CD4-positive, alpha-beta T cell treated with Interleukin-15 for 1 hour (primary cell): ENCODE results near the gene MKKS.

Experiments
- DNase-seq: peaks from one replicate; pipeline ENCODE4 v3.0.0-alpha.2; 2020

MKKS gene

DNA sequence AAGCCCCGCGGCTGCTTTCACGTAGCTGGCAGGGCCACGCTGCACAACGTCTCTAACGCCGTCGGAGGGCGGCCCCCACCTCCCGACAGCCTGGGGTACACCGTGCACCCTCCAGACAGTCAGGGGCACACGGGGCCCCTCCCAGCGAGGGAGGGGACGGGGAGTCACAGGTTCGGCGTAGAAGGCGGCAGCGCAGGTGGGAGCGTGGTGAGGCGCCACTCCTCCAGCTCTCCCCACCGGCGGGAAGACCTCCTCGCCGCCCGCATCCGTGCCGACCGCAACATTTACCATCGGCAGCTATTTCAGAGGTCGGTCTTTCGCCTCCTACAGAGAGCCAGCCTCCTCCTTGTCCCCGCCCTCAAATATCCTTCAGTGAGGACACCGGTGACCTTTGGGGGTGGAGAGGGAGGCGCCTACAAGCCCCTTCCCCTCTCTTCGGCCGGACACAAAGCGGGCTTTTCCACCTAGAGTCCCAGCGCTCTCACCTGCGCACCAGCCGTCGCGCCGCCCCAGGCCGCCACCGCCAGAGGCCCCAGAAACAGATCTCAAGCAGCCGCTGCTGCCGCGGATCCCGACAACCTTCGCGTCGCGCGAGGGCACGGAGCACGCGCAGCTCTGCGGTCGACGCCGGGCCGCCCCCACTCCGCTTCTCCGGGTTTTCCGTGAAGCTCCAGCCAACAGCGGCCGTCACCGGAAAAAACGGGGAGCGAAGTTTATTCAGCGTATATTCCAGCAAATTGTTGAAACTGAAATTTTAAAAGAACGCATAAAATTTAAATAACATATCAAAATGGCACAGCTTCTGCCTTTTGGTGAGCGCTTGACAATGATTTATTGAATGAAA, at the start of gene MKKS:
MKKS (minus strand) TSS at position 600 of the 844 bp plus-strand sequence. CDS start 20,708 bp downstream, outside the sequence.
- DNase-seq = peak; percentile 87

- no peak for DNase-seq
Observed at GRCh38 chr20:10483691-10484090, 49.7 kb upstream of the MKKS start.

DNA sequence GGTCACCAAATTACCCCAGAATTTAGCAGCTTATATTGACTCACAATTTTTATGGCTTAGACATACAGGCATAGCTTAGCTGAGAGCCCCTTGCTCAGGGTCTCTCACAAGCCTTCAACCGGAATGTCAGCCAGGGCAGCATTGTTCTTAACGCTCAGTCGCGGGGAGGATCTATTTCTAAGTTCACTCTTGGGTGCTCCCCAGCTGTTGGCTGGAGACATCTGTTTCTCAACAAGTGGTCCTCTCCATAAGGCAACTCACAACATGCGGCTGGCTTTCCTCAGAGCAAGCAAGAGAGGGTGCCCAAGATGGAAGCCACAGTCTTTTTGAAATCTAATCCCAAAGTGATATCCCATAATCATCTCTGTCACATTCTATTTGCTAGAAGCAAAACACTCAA, 47.7 kb upstream of the MKKS start:
- no peak for DNase-seq

DNA sequence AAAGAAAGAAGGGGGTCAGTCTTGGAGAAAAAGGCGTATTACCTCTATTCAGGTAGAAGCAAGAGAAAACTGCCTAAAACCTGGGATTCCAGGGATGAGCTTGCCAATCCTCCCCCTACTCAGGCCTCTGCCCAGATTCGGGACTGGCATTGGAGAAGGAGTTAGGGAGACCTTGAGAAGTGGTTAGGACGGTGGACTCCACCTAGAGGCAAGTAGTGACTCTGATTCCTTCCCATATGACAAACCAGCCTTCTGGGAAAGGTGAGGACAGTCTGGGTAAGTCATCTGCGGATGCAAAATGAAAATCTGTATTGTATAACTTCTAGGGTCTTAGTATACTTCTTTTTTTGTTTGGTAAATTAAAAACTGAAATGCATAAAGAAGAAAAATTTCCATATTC, 44.9 kb upstream of the MKKS start:
- no peak for DNase-seq

GRCh38 chr20:10478205-10478604, 44.2 kb upstream of the MKKS start:
- no peak for DNase-seq

DNA sequence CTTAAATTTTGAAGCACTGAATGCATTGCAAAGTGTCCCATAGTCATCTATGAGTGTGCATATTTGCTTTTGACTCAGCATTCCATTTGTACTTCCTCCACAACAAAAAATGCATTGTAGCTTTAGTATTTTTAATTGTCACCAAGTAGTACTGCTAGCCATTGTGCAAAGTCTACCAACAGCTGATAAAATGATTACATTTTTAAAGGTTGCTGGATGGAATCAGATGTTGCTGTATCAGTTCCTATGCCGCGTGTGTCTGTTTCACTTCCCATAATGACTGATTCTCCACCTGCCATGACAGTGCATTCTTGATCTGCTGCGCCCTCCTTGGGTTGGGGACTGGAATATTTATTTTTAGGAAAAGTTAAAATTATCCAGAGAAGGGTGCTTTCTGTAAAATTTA, 42.3 kb upstream of the MKKS start:
- DNase-seq = peak; percentile 39

- no peak for DNase-seq
Observed at GRCh38 chr20:10475225-10475624, 41.2 kb upstream of the MKKS start.

DNA sequence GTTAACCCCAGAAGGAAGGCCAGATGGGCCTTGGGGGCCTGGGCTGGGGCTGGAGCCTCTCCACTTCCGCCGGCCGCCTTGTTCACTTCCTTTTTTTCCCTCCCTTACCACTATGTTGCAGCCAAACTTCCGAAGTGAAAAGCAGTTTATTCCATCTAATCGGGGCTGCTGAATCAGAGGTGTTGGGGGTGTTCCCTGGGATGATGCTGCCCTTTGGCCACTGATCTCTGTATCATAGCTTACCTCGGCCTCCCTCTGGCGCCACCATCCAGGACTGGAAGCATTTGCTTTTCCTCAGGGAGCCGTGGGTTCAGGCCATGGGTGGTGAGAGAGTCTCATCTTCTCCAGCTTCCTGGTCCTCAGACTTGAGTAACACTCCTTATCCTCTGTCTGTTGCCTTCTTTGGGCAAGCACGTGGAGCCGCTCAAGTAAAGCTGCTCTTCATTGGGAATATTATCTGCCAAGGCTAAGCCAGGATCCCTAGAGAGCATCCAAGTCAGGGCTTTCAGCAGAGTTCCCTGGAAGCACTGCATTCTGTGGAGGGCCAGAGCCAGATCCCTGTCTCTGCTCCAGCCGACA, 40.7 kb upstream of the MKKS start:
- no peak for DNase-seq

DNA sequence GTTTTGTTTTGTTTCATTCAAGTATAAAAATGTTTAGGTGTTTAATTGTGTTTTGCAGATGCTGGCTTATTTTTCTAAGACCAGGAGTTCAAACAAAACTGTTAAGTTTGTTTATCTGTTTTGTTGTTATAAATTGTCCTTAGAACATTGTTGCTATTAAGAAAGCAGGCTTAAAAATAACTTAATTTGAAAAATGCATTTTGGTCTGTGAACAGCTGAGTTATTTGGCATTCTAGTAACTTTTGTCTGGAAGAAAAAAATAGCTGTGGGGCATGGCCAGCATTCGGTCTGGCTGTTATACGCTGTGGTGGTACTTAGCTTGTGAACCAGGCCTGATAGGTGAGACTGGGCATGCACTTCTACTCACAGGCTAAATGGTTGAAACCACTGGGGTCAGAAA, 38.8 kb upstream of the MKKS start:
- no peak for DNase-seq

DNA sequence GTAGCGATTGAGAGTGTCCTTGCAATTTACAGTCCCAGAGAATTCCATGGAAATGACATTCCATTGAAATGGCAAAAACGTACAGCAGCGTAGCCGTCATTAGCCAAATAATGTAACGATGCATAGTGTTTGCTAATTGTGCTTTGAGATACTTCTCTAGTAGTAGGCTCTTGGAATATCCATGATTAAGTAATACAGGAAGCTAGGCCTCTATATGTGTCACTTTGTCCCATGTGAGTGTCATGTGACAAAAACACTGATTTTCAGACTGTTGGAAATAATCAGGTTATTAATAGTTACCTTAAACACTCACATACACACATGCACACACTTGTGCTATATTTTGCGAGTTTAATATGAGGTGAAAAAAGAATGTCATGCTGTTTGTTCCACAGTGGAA, 36.3 kb upstream of the MKKS start:
- no peak for DNase-seq

GRCh38 chr20:10469599-10469998, 35.6 kb upstream of the MKKS start:
- no peak for DNase-seq

GRCh38 chr20:10469056-10469455, 35.0 kb upstream of the MKKS start:
- DNase-seq = no peak

DNA sequence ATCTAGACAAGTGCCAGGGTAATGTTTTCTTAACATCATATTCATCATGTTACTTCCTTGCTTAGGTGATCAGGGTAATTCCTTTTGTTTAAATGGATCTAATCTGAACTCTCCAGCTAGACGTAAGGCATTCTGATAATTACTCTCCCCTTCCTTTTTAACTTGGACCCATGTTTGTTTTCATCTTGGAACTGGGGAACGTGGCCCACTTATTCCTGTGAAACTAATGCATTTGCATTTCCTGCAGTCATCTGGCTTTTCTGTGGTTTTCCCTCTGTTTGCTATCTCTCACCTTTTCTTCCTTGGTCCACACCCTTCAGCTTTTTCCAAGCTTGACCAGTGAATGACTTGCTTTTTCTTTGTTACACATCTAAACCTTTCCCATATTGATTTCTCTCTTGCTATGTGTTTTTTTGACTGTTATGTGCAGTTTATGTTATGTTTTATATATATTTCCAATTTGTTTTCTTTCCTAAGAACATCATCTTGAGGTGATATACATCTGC, 34.4 kb upstream of the MKKS start:
- no peak for DNase-seq

GRCh38 chr20:10467681-10468339, 33.8 kb upstream of the MKKS start:
- DNase-seq = no peak

DNA sequence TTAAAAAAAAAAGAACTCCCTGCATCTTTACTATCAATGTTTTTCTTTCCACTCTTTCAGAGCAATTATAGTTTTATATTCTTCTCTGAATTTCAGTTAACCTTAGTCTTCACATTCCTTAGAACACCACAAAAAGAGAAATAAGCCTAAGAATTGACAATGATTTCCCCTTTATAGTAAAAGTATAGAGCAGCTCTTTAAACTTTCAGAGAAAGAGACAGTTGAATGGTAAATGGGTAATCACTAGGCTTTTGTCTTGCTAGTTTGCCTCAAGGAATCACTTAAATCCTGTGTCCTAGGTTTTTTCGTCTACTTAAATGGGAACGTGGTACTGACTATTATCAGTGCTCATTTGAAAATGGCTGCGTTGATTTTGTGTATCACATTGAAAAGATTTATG, 32.8 kb upstream of the MKKS start:
- DNase-seq = no peak

DNA sequence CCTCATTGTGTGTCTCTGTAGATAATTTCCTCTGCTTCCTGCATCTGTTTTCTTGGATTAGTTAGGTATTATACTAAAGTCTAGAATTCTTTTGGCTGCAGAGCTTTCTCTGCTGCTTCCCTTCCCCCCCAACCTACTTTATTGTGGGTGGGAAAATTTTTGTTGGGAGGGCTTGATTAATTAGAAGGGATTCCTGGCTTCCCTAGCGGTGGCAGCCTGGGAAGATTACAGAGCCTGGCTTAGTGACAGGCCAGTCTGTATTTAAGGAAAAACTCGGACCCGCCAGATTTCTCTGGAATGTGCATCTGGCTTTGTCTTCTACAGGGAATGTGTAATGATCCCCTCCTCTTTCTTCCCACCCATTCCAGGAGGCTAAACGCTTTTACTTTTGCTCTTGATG, 32.3 kb upstream of the MKKS start:
- no peak for DNase-seq

GRCh38 chr20:10465135-10465534, 31.1 kb upstream of the MKKS start:
- DNase-seq = no peak

- no peak for DNase-seq
Observed at GRCh38 chr20:10463622-10464021, 29.6 kb upstream of the MKKS start.

DNA sequence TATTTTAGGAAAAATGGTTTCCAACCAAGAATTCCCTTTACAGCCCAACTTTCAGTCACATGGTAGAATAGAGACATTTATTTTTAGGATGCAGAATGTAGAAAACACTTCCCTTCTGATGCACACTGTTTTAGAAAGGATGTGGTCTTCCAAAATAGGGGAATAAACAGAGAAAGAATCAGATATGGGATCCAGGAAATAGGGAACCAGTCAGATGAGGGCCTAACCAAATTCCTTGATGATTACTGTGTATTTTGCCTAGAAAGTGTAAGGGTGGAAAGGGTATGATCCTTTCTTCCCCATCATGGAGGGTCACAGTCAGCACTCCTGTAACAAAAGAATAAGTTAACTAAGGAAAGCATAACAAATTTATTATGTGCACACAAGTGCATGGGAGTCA, 28.5 kb upstream of the MKKS start:
- DNase-seq = no peak

GRCh38 chr20:10461495-10461894, 27.5 kb upstream of the MKKS start:
- DNase-seq = no peak

- DNase-seq = no peak
Observed at GRCh38 chr20:10454151-10454750, 20.2 kb upstream of the MKKS start.

DNA sequence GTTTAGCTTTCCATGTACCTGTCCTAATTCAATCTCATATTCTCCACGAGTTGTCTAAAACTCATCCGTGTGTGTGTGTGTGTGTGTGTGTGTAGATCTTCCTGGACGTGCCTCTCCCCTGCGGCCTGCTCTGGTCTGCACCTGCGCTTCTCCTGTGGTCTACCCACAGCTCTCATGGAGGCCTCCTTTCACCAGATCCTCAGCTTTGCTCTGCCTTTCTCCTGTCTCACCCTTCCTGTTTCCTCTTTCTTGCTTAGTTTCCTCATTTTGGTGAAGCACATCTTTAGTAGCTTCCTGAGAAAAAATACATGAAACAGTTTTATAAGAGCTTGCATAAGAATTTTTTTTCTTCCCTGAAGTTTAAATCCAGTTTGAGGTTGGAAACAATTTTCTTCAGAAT, 19.2 kb upstream of the MKKS start:
- peak; percentile 44 for DNase-seq

DNA sequence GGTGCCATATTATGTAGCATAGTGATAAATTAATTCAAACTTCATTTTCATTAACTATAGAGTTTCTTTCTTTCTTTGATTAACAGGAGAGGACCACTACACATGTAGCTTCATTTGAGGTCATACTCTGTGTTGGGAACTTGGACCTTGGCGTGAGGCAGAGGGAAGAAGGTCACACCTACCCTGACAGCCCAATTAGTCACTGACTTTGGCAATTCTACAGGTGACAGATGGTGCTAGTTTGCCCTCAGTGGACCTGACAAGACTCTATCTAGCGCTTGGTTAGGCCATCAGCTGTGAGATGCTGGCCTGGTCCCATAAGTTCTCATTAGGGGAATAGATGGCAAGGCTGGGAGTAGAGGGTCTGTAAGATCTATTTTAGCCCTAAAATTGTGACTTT, 15.2 kb upstream of the MKKS start:
- no peak for DNase-seq
